ENCODE measurements around the gene NEU1.

Gene NEU1

GRCh38 chr6:31837369-31838113, 25.1 kb downstream of the NEU1 start:
- peak overlapping the region; percentile 78 to 97 for H3K4me3 ChIP-seq (replicated peaks in 1 of 2; ENCODE audit: low read depth in 2 of 2, low read length in 2 of 2)
- TF ChIP-seq CTCF (IDR thresholded peaks at IDR 0.05; ENCODE audit: low read depth, low read length), result no peak
- peak; percentile 25 to 49 for DNase-seq (ENCODE audit: low read depth in 2 of 2)

GRCh38 chr6:31836474-31837368, 25.9 kb downstream of the NEU1 start:
- peak; percentile 47 to 55 for DNase-seq (ENCODE audit: low read depth in 2 of 2)
- peak; percentile 6 for TF ChIP-seq CTCF (IDR thresholded peaks at IDR 0.05; ENCODE audit: low read depth, low read length)
- H3K4me3 ChIP-seq (replicated peaks in 1 of 2; ENCODE audit: low read depth in 2 of 2, low read length in 2 of 2), result peak overlapping the region; percentile 78 to 97

- peak overlapping the region; percentile 78 to 97 for H3K4me3 ChIP-seq (replicated peaks in 1 of 2; ENCODE audit: low read depth in 2 of 2, low read length in 2 of 2)
- TF ChIP-seq CTCF (IDR thresholded peaks at IDR 0.05; ENCODE audit: low read depth, low read length), result no peak
- peak in 1 of 2 donors; percentile 23 for DNase-seq (ENCODE audit: low read depth in 2 of 2)
These were observed 26.6 kb downstream of the NEU1 start for GRCh38 chr6:31836047-31836473.

GRCh38 chr6:31834367-31835250, 28.0 kb downstream of the NEU1 start:
- peak; percentile 90 to 91 for DNase-seq (ENCODE audit: low read depth in 2 of 2)
- no peak for TF ChIP-seq CTCF (IDR thresholded peaks at IDR 0.05; ENCODE audit: low read depth, low read length)
- H3K4me3 ChIP-seq (replicated peaks in 1 of 2; ENCODE audit: low read depth in 2 of 2, low read length in 2 of 2), result peak overlapping the region; percentile 78 to 97

- TF ChIP-seq CTCF (IDR thresholded peaks at IDR 0.05; ENCODE audit: low read depth, low read length), result no peak
- no peak for DNase-seq (ENCODE audit: low read depth in 2 of 2)
- no peak overlapping the region for H3K4me3 ChIP-seq (replicated peaks in 1 of 2; ENCODE audit: low read depth in 2 of 2, low read length in 2 of 2)
These were observed 31.0 kb downstream of the NEU1 start for GRCh38 chr6:31831350-31832215.
